ENCODE data around the gene PRX.
A peak's percentile ranks its signal among the peaks of the same experiment; 100 is the strongest.
"Not testable (repeated sequence)": the region's sequence is repeated elsewhere in the genome, so short reads cannot be mapped to it uniquely, and the experiment has no call there.

PRX gene

GRCh38 chr19:40413291-40413845 lies at the start of gene PRX:
Gene PRX (minus strand): TSS chr19:40413378. CDS start chr19:40407932, 5,446 bp downstream.
- DNase-seq (no peak), ATAC-seq (no peak)
- H3K4me1 Mint-ChIP-seq: peaks cover 22% of the 10 kb centered on the region
- no peak within 1 kb of the TSS for H3K4me3 Mint-ChIP-seq
- no peaks in the 10 kb centered on the region for H3K9me3 Mint-ChIP-seq
- peak within 1 kb of the TSS; percentile 14 to 35 for H3K27ac Mint-ChIP-seq
- peaks cover 9% of the 10 kb centered on the region for H3K27me3 Mint-ChIP-seq

GRCh38 chr19:40461669-40462221 lies 48.6 kb upstream of the PRX start:
- no peak overlapping the region for H3K4me3 Mint-ChIP-seq
- peak overlapping the region in 1 of 2 donors; percentile 49 for H3K27ac Mint-ChIP-seq
- ATAC-seq (no peak), DNase-seq (no peak)
- H3K9me3 Mint-ChIP-seq: no peaks in the 10 kb centered on the region
- H3K27me3 Mint-ChIP-seq: peaks cover 7% of the 10 kb centered on the region
- H3K4me1 Mint-ChIP-seq: peaks cover 27% of the 10 kb centered on the region

DNA sequence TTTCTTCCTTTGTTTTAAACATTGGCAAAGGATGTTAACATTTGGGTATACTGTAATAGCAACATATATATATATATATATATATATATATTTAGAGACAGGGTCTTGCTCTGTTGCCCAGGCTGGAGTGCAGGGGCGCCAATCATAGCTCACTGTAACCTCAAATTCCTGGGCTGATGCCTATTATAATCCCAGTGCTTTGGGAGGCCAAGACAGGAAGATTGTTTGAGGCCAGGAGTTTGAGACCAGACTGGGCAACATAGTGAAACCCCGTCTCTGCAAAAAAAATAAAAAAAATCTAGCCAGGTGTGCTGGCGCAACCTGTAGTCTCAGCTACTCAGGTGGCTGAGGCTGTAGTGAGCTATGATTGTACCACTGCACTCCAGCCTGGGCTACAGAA lies 47.0 kb upstream of the PRX start:
- Mint-ChIP-seq H3K9me3 (no peaks in the 10 kb centered on the region), H3K4me1 (peaks cover 11% of the 10 kb centered on the region), H3K27ac (no peak overlapping the region), H3K27me3 (no peaks in the 10 kb centered on the region), H3K4me3 (no peak overlapping the region)
- ATAC-seq (no peak), DNase-seq (no peak)

GRCh38 chr19:40458597-40458974 lies 45.4 kb upstream of the PRX start:
- no peaks in the 10 kb centered on the region for H3K4me1 Mint-ChIP-seq
- H3K9me3 Mint-ChIP-seq: no peaks in the 10 kb centered on the region
- H3K27me3 Mint-ChIP-seq: no peaks in the 10 kb centered on the region
- H3K4me3 Mint-ChIP-seq: no peak overlapping the region
- no peak overlapping the region for H3K27ac Mint-ChIP-seq
- DNase-seq (no peak), ATAC-seq (no peak)

DNA sequence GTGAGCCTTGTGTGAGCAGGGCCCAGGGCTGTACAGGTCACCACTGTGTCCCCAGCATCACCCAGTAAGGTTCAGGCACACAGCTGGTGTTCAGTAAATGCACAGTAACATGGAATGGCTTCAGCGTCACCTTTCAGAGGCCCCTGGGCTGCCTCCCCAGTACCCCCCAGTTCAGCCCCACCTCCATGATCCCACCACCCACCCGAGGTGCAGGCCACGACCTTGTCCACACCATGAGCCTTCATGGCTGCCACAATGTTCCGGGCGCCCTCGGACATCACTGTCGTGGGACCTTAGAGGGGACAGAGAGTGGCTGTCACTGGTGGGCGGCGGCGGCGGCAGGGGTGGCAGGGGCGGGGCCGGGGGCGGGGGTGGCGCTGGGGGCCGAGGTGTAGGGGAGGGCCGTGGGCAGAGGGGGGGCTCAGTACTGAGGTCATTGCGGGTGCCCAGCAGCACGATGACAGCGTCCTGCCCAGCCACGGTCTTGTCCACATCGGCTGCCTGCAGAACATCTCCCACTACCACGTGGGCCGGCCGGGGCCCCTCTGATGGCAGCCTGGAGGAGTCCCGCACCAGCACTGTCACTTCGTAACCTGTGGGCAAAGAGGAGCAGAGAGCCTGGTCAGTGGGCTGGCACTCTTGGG lies 44.9 kb upstream of the PRX start:
- no peak overlapping the region for H3K4me3 Mint-ChIP-seq
- H3K9me3 Mint-ChIP-seq: no peaks in the 10 kb centered on the region
- H3K27ac Mint-ChIP-seq: no peak overlapping the region
- ATAC-seq (no peak), DNase-seq (no peak)
- H3K27me3 Mint-ChIP-seq: no peaks in the 10 kb centered on the region
- H3K4me1 Mint-ChIP-seq: no peaks in the 10 kb centered on the region

DNA sequence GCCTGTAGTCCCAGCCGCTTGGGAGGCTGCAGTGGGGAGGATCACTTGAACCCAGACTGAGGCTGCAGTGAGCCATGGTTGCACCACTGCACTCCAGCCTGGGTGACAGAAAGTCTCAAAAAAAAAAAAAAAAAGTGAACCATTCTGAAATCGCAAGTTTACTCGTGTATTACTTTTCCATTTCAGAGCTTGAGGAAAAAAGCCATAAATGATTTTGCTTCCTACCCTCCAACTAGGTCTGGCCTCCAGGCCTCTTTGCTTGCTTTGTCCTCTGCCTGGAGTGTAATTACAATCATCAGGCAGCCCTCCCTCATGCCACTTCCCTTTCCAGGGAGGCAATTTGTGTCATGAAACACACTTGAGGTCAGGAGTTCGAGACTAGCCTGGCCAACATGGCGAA lies 43.9 kb upstream of the PRX start:
- Mint-ChIP-seq H3K27me3 (no peaks in the 10 kb centered on the region), H3K4me3 (no peak overlapping the region), H3K9me3 (no peaks in the 10 kb centered on the region), H3K27ac (peak overlapping the region in 1 of 2 donors; percentile 89), H3K4me1 (no peaks in the 10 kb centered on the region)
- no peak for ATAC-seq
- DNase-seq: no peak

- H3K27ac Mint-ChIP-seq, ATAC-seq, H3K4me3 Mint-ChIP-seq, H3K9me3 Mint-ChIP-seq, DNase-seq, H3K27me3 Mint-ChIP-seq, H3K4me1 Mint-ChIP-seq: not testable (repeated sequence)
Observed at GRCh38 chr19:40453943-40454342, 40.8 kb upstream of the PRX start.

- no peak for ATAC-seq
Observed at GRCh38 chr19:40453151-40453735, 40.1 kb upstream of the PRX start.

GRCh38 chr19:40452016-40452415 lies 38.8 kb upstream of the PRX start:
- no peak overlapping the region for H3K4me3 Mint-ChIP-seq
- ATAC-seq: no peak

More at GRCh38 chr19:40453151-40453735, 40.1 kb upstream of the PRX start:
- DNase-seq: no peak
- Mint-ChIP-seq H3K9me3 (no peaks in the 10 kb centered on the region), H3K4me1 (no peaks in the 10 kb centered on the region), H3K27me3 (no peaks in the 10 kb centered on the region), H3K27ac (peak overlapping the region in 1 of 2 donors; percentile 7), H3K4me3 (no peak overlapping the region)

DNA sequence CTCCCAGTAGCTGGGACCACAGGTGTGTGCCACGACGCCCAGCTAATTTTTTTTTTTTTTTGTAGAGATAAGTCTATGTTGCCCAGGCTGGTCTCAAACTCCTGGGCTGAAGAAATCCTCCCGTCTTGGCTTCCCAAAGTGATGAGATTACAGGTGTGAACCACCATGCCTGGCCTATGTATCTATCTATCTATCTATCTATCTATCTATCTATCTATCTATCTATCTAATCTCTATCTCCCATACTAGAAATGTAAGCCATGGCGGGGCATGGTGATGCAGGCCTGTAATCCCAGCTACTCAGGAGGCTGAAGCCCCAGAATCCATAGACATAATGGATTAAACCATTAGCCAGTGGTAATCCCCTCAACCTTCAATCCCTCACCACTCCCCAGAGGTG lies 37.5 kb upstream of the PRX start:
- Mint-ChIP-seq H3K4me3 (no peak overlapping the region), H3K27ac (peak overlapping the region in 1 of 2 donors; percentile 5), H3K9me3 (no peaks in the 10 kb centered on the region), H3K4me1 (peaks cover 1% of the 10 kb centered on the region), H3K27me3 (no peaks in the 10 kb centered on the region)
- ATAC-seq: no peak
- DNase-seq: no peak

More at GRCh38 chr19:40452016-40452415, 38.8 kb upstream of the PRX start:
- no peak for DNase-seq
- H3K9me3 Mint-ChIP-seq: no peaks in the 10 kb centered on the region
- no peaks in the 10 kb centered on the region for H3K27me3 Mint-ChIP-seq
- no peaks in the 10 kb centered on the region for H3K4me1 Mint-ChIP-seq
- H3K27ac Mint-ChIP-seq: peak overlapping the region in 1 of 2 donors; percentile 10

GRCh38 chr19:40449506-40449905 lies 36.3 kb upstream of the PRX start:
- Mint-ChIP-seq H3K27ac (no peak overlapping the region), H3K9me3 (no peaks in the 10 kb centered on the region), H3K27me3 (no peaks in the 10 kb centered on the region), H3K4me3 (no peak overlapping the region), H3K4me1 (peaks cover 11% of the 10 kb centered on the region)
- ATAC-seq: no peak
- DNase-seq: no peak

DNA sequence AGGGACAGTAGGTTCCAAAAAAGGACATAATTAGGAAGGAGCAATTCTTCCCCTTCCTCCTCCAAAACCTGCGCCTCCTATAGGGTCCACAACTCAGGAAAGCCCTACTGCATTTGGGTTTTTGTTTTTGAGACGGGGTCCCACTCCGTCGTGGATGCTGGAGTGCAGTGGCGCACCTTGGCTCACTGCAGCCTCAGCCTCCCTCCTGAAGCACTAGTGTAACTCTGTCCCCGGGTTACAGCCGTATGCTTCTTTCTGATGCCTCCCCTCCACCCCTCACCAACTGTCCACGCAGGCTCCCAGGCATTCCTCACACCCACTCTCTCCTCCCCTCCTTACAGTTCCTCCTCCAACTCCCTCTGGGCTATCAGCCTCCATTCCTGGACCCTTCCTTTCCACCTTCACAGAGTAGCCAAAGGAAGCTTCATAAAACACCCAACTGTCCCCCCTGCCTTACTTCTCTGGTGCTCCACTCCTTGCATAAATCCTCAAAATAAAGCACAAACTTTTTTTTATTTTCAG lies 33.1 kb upstream of the PRX start:
- Mint-ChIP-seq H3K27me3 (no peaks in the 10 kb centered on the region), H3K4me1 (peaks cover 21% of the 10 kb centered on the region), H3K27ac (peak overlapping the region in 1 of 2 donors; percentile 22), H3K9me3 (no peaks in the 10 kb centered on the region), H3K4me3 (no peak overlapping the region)
- ATAC-seq: no peak
- no peak for DNase-seq

DNA sequence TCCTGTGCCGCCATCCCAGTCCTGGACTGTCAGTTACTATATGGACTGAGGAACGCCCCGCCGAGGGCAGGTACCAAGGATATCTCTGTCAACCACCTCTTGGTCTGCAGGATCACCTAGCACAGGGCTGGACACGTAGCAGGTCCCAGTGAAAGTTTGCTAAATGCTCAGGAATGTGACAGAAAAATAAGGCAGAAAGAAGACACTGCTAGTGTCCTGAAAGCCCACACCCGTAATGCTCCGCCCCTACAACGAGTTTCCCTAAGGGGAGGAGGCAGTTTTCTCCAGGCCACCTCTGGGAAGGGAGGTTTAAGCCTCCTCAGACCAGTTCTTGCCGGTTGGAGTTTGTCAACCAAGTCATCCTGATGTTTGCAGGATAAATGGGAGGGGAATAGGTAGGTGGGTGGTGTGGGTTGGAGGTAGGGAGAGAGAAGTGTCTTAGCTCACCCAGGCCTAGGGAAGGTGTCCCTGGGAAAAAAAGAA lies 32.6 kb upstream of the PRX start:
- Mint-ChIP-seq H3K4me1 (peaks cover 21% of the 10 kb centered on the region), H3K4me3 (peak overlapping the region in 1 of 2 donors; percentile 63), H3K9me3 (no peaks in the 10 kb centered on the region), H3K27ac (no peak overlapping the region), H3K27me3 (no peaks in the 10 kb centered on the region)
- no peak for ATAC-seq
- DNase-seq: no peak

DNA sequence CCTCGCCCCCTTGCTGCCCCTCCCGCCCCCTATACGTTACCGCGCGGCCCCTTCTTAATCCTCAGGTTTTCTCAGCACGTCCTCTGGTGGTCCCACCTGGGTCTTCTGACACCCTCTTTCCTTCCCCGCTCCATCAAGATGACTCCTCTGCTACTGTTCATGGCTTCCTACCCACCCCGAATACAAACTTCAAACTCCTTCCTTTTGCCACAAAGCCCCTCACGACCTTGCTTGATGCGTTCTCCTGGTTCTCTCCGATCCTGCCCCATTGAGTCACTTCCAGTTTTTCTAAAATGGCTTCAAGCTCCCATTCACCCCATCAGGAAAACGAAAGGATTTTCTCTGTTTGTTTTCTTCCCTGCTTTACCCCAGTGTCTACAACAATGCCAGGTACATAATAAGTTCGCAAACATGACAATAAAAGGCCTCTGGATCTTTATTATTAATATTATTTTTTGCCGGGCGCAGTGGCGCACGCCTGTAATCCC lies 31.7 kb upstream of the PRX start:
- ATAC-seq: no peak
- H3K27me3 Mint-ChIP-seq: no peaks in the 10 kb centered on the region
- H3K9me3 Mint-ChIP-seq: no peaks in the 10 kb centered on the region
- H3K27ac Mint-ChIP-seq: peak overlapping the region; percentile 57 to 91
- H3K4me1 Mint-ChIP-seq: peaks cover 27% of the 10 kb centered on the region
- H3K4me3 Mint-ChIP-seq: peak overlapping the region; percentile 91 to 97
- no peak for DNase-seq

DNA sequence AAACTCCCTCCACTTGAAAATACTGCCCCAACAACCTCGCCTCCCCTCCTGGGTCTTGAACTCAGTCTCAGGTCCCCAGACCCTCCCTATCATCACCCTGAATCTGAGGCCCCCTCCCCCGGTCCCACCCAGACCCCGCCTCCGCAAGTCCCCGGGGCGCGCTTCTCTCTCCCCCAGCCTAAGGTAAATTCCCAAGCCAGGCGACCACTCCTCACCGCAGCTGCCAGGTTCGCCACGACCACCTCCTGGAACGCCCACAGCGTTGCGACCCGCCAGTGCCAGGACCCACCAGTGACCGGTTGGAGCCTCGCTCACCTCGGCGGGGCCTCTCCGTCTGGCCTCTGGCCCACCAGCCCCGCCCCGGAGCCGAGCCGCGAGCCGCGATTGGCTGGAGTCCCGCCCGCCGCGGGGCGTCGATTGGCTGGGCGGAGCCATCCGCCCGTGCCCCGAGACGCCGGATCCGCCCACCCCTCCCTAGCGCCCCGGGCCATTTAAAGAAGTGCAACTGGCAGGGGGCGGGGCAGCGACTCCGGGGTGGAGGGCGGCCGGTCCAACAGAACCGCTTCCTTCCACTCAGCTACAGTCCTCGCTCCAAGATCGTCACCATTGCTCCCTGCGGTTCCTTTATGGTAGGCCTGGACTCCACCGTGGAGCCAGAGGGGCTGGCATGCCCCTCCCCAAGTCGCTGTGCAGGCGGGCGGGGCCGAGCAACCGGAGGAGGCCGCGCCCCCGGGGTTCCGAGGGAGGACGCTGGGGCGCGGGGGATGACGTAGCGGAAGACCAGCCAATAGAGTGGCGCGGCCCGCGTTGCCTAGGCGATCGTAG lies 31.0 kb upstream of the PRX start, which contains the start of gene SERTAD3:
TSS of gene SERTAD3 (minus strand) at position 336 of the 825 bp plus-strand sequence. CDS start 2,255 bp downstream, outside the sequence.
- DNase-seq: peak; percentile 97 to 98
- Mint-ChIP-seq H3K27me3 (no peaks in the 10 kb centered on the region), H3K4me1 (peaks cover 34% of the 10 kb centered on the region), H3K27ac (peak within 1 kb of the TSS; percentile 92 to 93), H3K4me3 (peak within 1 kb of the TSS; percentile 91 to 97), H3K9me3 (no peaks in the 10 kb centered on the region)
- ATAC-seq: peak; percentile 80
